Left kidney (tissue), 2 donors: Measurements from ENCODE around the gene LTF. TPM values are rescaled to one million over a fixed set of nuclear protein-coding genes. Genes with fewer than 3 reads are reported as not detected.
"Not testable (repeated sequence)": the region's sequence is repeated elsewhere in the genome, so short reads cannot be mapped to it uniquely, and the experiment has no call there.

Source experiments
- DNase-seq: peaks from one replicate; pipeline ENCODE4 v3.0.0-alpha.2; 2013
- polyA plus RNA-seq: library from polyadenylated mRNA; unstranded; fragments of 120-200 nt; gene quantifications from one replicate; pipeline ENCODE4 v1.2.1, GENCODE V29; 2013; ENCODE audit not compliant: insufficient read length

LTF gene
- polyA plus RNA-seq, 1 donor = 1.7 TPM

- no peak for DNase-seq
Observed at GRCh38 chr3:46416125-46416810, 48.4 kb downstream of the LTF start.

- no peak for DNase-seq
Observed at GRCh38 chr3:46414739-46415138, 50.0 kb downstream of the LTF start.

- no peak for DNase-seq
Observed at GRCh38 chr3:46413951-46414350, 50.8 kb downstream of the LTF start.

GRCh38 chr3:46412786-46413298 lies 51.9 kb downstream of the LTF start:
- no peak for DNase-seq

- DNase-seq = no peak
Observed at GRCh38 chr3:46411271-46411670, 53.4 kb downstream of the LTF start.

GRCh38 chr3:46410669-46411068 lies 54.0 kb downstream of the LTF start:
- no peak for DNase-seq

GRCh38 chr3:46409739-46410489 lies 54.8 kb downstream of the LTF start:
- DNase-seq = no peak

- no peak for DNase-seq
Observed at GRCh38 chr3:46408853-46409252, 55.9 kb downstream of the LTF start.

- no peak for DNase-seq
Observed at GRCh38 chr3:46407970-46408369, 56.7 kb downstream of the LTF start.

- no peak for DNase-seq
Observed at GRCh38 chr3:46406788-46407611, 57.7 kb downstream of the LTF start, which contains the start of the genes CCR5AS and CCRL2. CCR5AS (minus strand) TSS chr3:46407066. CCRL2 (plus strand) TSS chr3:46407259; CDS start chr3:46408080, 821 bp downstream.

- DNase-seq = no peak
Observed at GRCh38 chr3:46406443-46406787, 58.3 kb downstream of the LTF start.

GRCh38 chr3:46405301-46406019 lies 59.2 kb downstream of the LTF start:
- DNase-seq = no peak

- not testable (repeated sequence) for DNase-seq
Observed at GRCh38 chr3:46402902-46403301, 61.8 kb downstream of the LTF start.

GRCh38 chr3:46401579-46401978 lies 63.1 kb downstream of the LTF start:
- no peak for DNase-seq

- DNase-seq = no peak
Observed at GRCh38 chr3:46400846-46401245, 63.9 kb downstream of the LTF start.

GRCh38 chr3:46400000-46400734 lies 64.5 kb downstream of the LTF start:
- no peak for DNase-seq

- no peak for DNase-seq
Observed at GRCh38 chr3:46399557-46399956, 65.1 kb downstream of the LTF start.

GRCh38 chr3:46399098-46399497 lies 65.6 kb downstream of the LTF start:
- DNase-seq = no peak

- no peak for DNase-seq
Observed at GRCh38 chr3:46398186-46398955, 66.3 kb downstream of the LTF start.

GRCh38 chr3:46397111-46397510 lies 67.6 kb downstream of the LTF start:
- no peak for DNase-seq
